PC-3 (cell line): ENCODE results near the gene SCAF8.

Experiments used
- CTCF ChIP-seq: fragments of 300-600 bp; sonication (generic); conservative IDR thresholded peaks from 2 replicates; pipeline ENCODE4 v1.5.1; 2017; ENCODE audit warnings: antibody characterized with exemption, low read depth, mild to moderate bottlenecking, low read length
- EZH2 ChIP-seq: fragments of 300-600 bp; sonication (generic); IDR thresholded peaks from one replicate; pipeline ENCODE4 v1.6.1; 2017; ENCODE audit warnings: antibody characterized with exemption, mild to moderate bottlenecking, low read length; ENCODE audit not compliant: unreplicated experiment
- EZH2phosphoT487 ChIP-seq: fragments of 300-600 bp; sonication (generic); IDR thresholded peaks from 2 replicates; pipeline ENCODE4 v1.6.1; 2018; ENCODE audit warnings: mild to moderate bottlenecking, antibody characterized with exemption, low read length, borderline replicate concordance

GRCh38 chr6:154726887-154727286, 6.3 kb upstream of the SCAF8 start:
- TF ChIP-seq CTCF (no peak), EZH2 (no peak), EZH2phosphoT487 (no peak)
